HG03558 (cell line): ENCODE measurements around the gene TERB2.
"Not testable (repeated sequence)": the region's sequence is repeated elsewhere in the genome, so short reads cannot be mapped to it uniquely, and the experiment has no call there.

Experiments used
- ATAC-seq: cut with Tn5 transposase; IDR thresholded peaks from one replicate; pipeline ENCODE4 v1.9.1; 2021; ENCODE audit warnings: moderate number of reproducible peaks; ENCODE audit not compliant: unreplicated experiment; ENCODE audit errors: extremely low read depth

TERB2 gene, protein sequence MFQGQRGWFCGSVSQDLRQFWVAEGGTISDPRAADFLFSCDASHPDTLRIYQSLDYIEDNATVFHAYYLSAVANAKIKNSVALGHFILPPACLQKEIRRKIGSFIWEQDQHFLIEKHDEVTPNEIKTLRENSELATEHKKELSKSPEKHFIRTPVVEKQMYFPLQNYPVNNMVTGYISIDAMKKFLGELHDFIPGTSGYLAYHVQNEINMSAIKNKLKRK

DNA sequence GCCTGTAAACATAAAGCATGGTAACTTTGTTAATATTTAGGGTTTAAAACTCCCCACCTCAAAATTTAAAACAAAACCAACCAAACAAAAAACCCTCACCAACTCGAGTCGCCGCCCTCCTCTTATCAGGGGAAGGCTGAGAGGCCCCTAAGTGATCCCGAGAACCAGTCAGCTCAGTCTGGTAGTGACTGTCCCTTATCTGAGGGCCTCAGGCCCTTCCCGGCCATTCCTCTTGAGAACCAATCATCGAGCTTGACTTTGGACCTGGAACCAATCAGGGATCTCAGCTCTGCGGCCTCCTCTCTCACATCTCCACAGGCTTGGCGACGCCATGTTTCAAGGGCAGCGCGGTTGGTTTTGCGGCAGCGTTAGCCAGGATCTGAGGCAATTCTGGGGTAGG, at the start of gene TERB2:
TSS of gene TERB2 (plus strand) at position 300 of the 400 bp plus-strand sequence. CDS start at position 332, 32 bp downstream.
- no peak for ATAC-seq

DNA sequence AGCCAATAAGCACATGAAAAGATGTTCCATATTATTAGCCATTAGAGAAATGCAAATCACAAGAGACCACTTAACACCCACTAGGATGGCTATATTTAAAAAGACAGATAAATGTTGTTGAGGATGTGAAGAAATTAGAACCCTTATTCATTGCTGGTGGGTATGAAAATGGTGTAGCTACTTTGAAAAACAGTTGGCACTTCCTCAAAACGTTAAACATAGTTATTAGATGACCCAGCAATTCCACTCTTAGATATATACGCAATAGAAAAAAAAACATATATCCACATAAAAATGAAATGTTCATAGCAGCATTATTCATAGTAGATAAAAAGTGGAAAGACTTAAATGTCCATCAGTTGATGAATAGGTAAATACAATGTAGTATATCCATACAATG, 47.1 kb upstream of the TERB2 start:
- ATAC-seq: no peak

DNA sequence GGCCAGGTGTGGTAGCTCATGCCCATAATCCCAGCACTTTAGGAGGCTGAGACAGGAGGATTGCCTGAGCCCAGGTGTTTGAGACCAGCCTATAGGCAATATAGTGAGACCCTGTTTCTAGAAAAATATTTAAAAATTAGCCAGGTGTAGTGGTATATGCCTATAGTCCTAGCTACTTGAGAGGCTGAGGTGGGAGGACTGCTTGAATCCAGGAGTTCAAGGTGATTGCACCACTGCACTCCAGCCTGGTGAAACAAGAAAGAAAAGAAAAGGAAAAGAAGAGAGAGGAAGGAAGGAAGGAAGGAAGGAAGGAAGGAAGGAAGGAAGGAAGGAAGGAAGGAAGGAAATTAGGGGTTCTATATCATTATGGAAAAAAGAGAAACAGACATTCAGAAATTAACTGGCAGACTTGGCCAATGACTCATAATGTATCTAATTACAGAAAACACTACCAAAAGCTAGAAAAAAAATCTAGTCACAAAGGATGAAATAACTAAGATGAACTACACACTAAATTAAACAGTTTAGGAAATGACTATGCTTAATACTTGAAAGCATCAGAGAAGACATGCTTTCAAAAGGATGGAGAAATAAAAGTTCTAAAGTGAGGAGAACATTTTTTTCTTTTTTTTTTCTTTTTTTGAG, 45.4 kb upstream of the TERB2 start:
- ATAC-seq: no peak

DNA sequence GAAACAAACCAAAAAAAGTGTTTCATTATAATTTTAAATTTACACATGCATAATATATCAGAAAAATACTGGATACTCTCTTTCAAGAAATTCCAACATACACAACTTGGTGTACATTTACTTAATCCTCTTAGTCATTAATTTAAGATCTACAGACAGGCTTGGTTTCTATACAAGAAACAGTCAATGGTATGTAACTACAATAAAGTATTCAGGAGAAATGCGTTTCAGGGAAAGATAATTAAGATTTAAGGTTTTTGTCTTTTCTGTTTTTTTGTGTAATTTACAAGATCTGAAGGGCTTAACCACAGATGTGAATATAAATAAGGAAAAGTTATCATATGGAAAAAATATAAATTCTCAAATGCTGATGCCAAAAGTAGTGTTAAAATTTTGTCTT, 44.3 kb upstream of the TERB2 start:
- ATAC-seq: not testable (repeated sequence)

DNA sequence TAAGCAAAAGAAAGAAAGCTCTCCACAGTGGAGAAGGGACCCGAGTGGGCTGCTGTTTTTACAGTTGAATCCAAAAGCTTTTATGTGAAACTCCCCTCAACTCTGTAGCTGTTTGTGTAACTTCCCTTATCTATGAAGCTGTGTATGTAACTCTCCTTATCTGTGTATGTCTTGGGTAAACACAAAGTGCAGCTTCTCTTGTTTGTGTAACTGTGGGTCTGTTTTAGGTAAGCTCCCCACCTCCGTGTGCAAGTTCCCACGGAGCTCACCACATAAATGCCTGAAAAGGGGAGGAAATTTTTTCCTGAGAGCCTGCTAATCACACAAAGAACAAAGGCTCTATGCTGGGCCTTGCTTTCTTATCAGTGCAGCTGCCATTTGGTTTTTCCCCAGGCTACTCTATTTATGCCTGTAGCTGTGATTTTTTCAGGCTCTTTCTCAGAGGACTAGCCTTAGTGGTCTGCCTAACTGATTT, 43.5 kb upstream of the TERB2 start:
- ATAC-seq: not testable (repeated sequence)

DNA sequence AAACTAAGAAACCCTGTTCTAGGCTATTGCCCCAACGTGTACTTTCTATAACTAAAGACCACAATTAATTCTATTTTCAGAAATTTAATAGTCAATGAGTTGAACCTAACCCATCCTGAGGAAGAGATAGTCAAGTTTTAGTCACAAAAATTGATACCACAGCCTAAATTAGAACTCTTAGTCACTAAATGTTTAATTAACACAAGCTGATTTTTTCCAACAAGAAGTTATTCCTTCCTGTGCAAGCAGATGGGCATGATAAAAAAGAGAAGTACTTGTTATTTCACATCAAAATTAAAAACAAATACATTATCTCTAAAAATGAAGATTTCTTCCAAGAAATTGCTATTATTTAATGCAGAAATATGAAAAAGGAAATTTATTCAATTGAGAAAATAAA, 38.4 kb upstream of the TERB2 start:
- ATAC-seq: no peak

DNA sequence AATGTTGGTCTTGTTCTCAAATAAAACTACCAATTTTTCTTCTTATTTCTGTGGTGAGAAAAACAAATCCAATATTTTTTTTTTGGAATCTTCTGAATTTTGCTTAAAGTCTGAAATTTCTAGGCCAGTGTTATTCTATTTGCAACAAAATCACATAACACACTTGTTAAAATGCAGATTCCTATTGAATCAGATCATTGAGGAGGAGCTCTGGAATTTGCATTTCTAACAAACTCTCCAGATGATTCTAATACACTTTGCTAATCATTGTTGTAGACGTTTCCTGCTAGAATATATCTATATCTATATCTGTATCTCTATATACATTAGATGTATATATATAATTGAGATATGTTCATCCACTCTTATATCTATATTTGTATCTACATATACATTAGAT, 27.8 kb upstream of the TERB2 start:
- not testable (repeated sequence) for ATAC-seq

DNA sequence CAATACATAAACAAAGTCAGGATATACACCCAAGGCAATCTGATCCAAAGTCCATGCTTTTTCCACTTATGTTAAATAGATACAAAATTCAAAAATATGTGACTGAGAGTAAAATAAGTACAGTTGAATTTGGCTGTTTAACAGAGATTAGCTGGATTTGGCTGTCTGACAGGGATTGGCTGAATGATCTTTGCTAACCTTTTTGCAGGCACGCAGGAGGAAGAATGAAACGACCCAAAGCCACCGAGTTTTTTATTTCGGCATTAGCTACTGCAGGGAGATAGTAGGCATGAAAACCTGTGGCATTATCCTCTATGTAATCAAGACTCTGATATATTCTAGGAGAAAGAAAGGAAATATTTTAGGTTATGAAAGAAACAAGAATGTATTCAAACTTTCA, 26.2 kb upstream of the TERB2 start:
- not testable (repeated sequence) for ATAC-seq

DNA sequence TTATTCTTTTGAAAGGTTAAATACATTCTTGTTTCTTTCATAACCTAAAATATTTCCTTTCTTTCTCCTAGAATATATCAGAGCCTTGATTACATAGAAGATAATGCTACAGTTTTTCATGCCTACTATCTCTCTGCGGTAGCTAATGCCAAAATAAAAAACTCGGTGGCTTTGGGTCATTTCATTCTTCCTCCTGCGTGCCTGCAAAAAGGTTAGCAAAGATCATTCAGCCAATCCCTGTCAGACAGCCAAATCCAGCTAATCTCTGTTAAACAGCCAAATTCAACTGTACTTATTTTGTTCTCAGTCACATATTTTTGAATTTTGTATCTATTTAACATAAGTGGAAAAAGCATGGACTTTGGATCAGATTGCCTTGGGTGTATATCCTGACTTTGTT, 1.8 kb downstream of the TERB2 start:
- not testable (repeated sequence) for ATAC-seq

DNA sequence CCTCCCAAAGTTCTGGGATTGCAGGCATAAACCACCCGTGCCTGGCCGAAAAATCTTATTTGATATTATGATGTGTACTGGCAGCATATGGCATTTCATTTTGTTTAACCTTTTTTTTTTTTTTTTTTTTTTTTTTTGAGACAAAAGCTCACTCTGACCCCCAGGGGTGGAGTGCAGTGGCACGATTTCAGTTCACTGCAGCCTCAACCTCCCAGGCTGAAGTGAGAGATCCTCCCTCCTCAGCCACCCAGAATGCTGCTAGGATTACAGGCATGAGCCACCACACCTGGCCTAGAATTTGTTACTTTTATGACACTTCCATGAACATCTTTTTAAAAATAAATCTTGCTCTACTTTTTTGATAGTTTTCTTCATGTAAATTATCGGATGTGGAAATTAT, 12.0 kb downstream of the TERB2 start:
- no peak for ATAC-seq

DNA sequence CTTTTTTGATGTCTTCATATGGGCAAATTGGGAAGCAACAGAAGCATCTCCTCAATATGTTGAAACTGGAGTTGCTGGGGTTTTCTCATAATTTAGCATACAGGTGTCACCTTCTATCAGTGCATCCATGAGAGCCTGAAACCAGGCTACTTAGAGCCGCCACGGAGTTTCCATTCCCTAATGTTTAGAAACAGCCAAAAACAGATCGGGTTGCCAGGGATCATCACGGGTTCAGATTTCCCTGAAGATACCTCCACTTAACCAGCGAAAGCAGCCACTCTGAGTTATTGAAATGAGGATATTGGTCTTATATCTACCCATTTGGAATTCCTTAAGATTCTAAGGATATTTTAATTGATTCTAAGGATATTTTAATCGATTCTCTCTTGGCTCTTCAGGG, 14.5 kb downstream of the TERB2 start:
- ATAC-seq: no peak

DNA sequence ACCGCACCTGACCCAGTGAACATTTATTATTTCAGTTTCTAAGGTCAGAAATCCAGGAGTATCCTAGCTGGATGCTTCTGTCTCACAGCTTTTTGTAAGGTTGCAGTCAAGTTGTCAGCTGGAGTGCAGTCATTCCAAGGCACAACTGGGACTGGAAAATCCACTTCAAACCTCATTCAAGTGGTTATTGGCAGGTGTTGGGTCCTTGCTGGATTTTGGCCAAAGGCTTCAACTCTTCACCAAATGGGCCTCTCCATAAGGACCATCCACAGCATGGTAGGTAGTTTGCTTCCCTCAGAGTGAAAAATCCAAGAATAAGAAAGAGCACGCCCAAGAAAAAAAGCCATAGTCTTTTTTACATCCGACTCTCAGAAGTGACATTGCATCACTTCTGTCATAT, 19.7 kb downstream of the TERB2 start:
- ATAC-seq: not testable (repeated sequence)

DNA sequence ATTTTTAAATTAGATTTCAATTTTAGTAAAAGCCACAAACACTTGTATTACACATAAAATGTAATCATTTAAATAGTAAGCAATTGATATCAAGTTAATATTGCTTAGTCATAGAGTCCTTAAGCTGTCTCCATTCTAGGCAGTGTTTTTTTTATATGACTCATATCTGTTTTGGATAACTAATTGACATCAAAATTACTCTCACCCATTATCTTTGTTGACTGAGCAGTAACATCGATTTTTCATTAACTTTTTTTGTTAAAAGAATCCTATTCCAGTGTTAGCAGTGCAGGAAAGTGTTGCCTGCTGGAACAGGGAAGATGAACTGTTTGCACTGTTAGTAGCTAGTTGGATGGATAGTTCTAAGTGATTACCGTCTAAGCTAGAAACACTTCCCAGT, 21.3 kb downstream of the TERB2 start:
- not testable (repeated sequence) for ATAC-seq

DNA sequence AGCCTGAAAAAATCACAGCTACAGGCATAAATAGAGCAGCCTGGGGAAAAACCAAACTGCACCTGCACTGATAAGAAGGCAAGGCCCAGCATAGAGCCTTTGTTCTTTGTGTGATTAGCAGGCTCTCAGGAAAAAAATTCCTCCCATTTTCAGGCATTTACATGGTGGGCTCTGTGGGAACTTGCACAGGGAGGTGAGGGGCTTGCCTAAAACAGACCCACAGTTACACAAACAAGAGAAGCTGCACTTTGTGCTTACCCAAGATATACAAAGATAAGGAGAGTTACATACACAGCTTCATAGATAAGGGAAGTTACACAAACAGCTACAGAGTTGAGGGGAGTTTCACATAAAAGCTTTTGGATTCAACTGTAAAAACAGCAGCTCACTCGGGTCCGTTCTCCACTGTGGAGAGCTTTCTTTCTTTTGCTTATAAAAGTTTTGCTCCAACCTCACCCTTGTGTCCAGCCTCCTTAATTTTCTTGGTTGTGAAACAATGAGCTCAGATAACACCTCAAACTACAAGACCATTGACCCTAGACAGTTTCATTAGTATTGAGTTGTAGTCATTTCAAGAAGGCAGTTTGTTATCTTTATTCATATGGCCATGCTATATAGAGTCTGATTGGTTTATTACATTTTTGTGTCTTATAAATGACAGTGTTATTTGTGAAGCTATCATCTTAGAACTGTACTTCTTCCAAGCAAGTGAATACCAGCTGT, 23.3 kb downstream of the TERB2 start:
- not testable (repeated sequence) for ATAC-seq

DNA sequence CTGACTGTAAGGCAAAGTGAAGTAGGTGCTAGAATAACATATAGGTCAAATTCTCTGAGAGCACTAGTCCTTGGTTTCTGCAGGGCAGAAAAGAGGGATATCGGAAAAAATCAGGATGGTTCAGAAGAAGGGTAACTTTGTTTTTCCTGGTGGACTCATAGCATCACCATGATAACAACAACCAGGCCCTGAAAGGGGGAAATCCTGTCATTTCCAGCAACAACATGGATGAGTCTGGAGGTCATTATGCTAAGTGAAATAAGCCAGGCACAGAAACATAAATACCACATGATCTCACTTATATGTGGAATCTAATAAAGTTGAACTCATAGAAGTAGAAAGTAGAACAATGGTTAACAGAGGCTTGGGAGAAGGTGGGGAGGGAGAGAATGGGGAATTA, 27.7 kb downstream of the TERB2 start:
- ATAC-seq: not testable (repeated sequence)

DNA sequence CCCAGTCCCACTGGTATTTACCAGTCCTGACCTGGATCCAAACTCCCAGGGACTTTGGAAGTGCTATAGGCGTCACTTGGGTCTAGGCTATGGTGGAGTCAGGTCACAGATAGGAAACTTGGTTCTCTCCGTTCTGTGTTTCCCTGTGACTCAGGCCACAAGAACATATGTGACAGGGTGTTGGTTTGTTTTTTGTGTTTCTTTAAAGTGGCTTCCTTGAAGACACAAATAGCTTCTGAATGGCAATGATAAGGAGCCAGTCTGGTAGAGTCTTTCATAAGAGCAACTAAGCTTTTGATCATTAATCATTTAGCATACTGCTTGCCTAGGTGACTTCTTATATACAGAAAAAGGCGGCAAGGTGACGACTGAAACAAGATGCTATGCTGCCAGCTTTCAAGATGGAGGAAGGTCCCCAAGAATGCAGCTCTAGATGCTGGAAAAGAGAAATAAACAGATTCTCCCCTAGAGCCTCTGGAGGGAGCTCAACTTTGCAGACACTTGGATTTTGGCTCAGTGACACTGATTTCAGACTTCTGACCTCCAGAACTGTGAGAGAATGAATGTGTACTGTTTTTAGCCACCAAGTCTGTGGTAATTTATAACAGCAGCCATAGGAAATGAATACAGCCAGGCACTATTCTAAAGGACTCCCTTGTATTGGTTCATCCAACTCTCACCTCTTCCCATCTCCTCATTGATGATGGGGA, 30.0 kb downstream of the TERB2 start:
- ATAC-seq: not testable (repeated sequence)

DNA sequence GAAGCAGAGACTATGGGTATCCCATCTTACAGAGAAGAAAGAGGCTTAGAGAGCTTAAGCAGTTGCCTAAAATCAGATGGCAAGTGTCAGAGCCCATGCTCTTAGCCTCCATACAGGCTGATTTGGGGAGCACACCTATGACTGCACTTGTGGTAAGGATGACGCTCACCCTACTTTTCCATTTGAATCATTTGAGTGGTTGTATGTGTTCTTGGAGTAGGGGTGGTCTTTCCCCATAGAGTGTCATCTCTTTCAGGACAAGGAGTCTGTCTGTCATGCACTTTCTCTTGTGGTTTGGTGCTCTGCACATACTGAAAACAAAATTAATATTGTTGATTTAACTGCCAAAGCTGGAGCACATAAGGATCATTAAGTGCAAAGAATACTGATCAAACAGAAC, 31.2 kb downstream of the TERB2 start:
- ATAC-seq: not testable (repeated sequence)

DNA sequence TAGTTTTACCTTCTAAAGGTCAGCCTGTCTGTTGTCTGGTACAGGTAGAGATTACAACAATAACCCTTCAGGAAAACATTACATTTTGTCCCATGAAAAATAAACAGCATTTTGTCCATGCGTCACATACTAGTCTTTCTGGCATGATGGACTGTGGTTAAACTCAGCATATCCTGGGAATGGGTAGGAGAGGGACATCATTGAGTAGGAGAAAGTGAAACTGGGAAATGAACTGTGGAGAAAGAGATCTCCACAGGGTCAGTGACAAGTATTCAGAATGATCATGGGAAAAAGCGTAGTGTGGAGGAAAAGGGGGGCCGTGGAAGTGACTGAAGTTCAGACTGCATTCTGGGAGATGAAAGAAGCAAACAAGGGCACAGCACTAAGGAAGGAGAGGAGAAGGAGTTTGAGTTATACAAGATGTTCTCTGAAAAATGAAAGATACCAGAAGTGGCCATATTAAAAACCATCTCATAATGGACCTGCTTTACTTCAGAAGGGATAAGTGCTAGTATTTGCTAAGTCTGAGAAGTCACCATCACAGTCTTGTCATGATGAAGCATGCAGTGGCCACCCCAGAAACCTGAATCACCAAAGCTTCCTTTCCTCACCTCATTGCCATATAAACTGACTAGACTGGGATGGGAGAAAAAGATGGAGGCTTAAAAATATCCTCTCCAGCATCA, 31.8 kb downstream of the TERB2 start:
- not testable (repeated sequence) for ATAC-seq

DNA sequence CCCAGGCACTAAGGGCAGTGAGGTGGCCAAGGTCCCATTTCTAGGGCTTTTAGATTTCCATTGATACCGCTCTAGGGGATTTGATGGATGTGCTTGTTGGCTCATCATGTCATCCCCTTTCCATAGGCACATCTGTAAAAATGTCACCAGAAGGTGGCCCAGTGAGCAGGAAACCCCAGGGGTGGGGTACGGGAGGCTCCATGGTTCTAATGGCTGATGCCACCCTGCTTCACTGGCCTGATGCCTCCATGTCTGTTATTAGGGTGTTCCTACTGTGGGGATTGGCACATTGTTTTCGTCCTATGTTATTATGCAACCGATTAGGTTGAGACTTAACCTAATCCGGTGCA, 32.4 kb downstream of the TERB2 start:
- ATAC-seq: not testable (repeated sequence)

DNA sequence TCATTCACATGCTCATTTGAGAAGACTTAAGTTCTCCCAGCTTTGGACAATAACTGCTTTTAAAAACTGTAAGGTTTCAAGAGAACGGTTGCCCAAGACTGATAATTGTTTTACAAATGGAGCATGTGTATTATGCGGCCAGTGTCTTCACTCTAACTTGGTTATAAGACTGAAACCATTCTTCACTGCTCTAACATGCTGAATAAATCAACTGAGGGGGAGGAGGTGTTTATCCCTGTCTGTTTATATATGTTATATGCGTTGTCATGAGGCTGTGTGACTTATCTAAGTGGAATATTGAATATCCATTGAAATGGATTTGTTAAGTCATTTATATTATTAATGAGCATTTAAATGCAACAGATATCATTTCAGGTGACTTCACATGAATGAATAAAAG, 41.1 kb downstream of the TERB2 start:
- not testable (repeated sequence) for ATAC-seq
